ENCODE results near the gene SHISA6. TPM values are rescaled to one million over a fixed set of nuclear protein-coding genes. Genes with fewer than 3 reads are reported as not detected.

The SHISA6 gene
- polyA plus RNA-seq, 1 donor (not counting 4 experiments of a cell fraction or from before 2014, with no cell fraction given): 2.2 TPM

GRCh38 chr17:11580677-11581076 is 339.7 kb downstream of the SHISA6 start:
- no peaks in the 10 kb centered on the region for H3K36me3 ChIP-seq (ENCODE audit: control insufficient read depth in 2 of 2, extremely low read depth in 1 of 2, insufficient read depth in 2 of 2, low read length in 2 of 2)
- H2AFZ ChIP-seq (ENCODE audit: control insufficient read depth, low read length): no peak overlapping the region
- H4K20me1 ChIP-seq (ENCODE audit: control insufficient read depth, extremely low read depth, insufficient read depth, low read length): no peaks in the 10 kb centered on the region
- no peak overlapping the region for H3K9ac ChIP-seq (ENCODE audit: control insufficient read depth, extremely low read depth, insufficient read depth, low read length)
- TF ChIP-seq, protein P1, sequence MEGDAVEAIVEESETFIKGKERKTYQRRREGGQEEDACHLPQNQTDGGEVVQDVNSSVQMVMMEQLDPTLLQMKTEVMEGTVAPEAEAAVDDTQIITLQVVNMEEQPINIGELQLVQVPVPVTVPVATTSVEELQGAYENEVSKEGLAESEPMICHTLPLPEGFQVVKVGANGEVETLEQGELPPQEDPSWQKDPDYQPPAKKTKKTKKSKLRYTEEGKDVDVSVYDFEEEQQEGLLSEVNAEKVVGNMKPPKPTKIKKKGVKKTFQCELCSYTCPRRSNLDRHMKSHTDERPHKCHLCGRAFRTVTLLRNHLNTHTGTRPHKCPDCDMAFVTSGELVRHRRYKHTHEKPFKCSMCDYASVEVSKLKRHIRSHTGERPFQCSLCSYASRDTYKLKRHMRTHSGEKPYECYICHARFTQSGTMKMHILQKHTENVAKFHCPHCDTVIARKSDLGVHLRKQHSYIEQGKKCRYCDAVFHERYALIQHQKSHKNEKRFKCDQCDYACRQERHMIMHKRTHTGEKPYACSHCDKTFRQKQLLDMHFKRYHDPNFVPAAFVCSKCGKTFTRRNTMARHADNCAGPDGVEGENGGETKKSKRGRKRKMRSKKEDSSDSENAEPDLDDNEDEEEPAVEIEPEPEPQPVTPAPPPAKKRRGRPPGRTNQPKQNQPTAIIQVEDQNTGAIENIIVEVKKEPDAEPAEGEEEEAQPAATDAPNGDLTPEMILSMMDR (optimal IDR thresholded peaks at IDR 0.05 in 1 of 3, IDR thresholded peaks at IDR 0.05 in 1 of 3, conservative IDR thresholded peaks at IDR 0.05 in 1 of 3; ENCODE audit: extremely low read depth in 1 of 3, insufficient read depth in 2 of 3, low read length in 3 of 3): no peak
- TF ChIP-seq EZH2 (IDR thresholded peaks at IDR 0.05; ENCODE audit: low read length): no peak
- no peaks in the 10 kb centered on the region for H3K27me3 ChIP-seq (ENCODE audit: control insufficient read depth, extremely low read depth, insufficient read depth, low read length)
- H3K9me1 ChIP-seq (ENCODE audit: control insufficient read depth, extremely low read depth, insufficient read depth, low read length): no peaks in the 10 kb centered on the region
- no peak overlapping the region for H3K4me2 ChIP-seq (ENCODE audit: control insufficient read depth, extremely low read depth, insufficient read depth, low read depth, low read length)
- H3K27ac ChIP-seq (ENCODE audit: control insufficient read depth, insufficient read depth, low read length): no peak overlapping the region
- no peak overlapping the region for H3K4me3 ChIP-seq (ENCODE audit: control insufficient read depth in 2 of 3, extremely low read depth in 1 of 3, insufficient read depth in 2 of 3, low read depth in 1 of 3, low read length in 3 of 3)
- H3K9me3 ChIP-seq (ENCODE audit: control insufficient read depth, low read depth, low read length): no peaks in the 10 kb centered on the region
- H3K4me1 ChIP-seq (ENCODE audit: control insufficient read depth, extremely low read depth, insufficient read depth, low read length): no peaks in the 10 kb centered on the region
- DNase-seq (ENCODE audit: low read depth, low spot score) (no peak), FAIRE-seq (no peak)
- dilution Hi-C loops (cut with MboI; ENCODE audit: extremely low pct_ligation_motif_present, low sequenced_read_pairs): no loop called here
- H3K79me2 ChIP-seq (ENCODE audit: control insufficient read depth, insufficient read depth, low read length): no peaks in the 10 kb centered on the region

- dilution Hi-C loops (cut with MboI; ENCODE audit: extremely low pct_ligation_motif_present, low sequenced_read_pairs): no loop called here
- H3K79me2 ChIP-seq (ENCODE audit: control insufficient read depth, insufficient read depth, low read length): no peaks in the 10 kb centered on the region
These were observed 341.2 kb downstream of the SHISA6 start for GRCh38 chr17:11582217-11582616.

More at GRCh38 chr17:11582217-11582616, 341.2 kb downstream of the SHISA6 start:
- no peaks in the 10 kb centered on the region for H3K9me3 ChIP-seq (ENCODE audit: control insufficient read depth, low read depth, low read length)
- H4K20me1 ChIP-seq (ENCODE audit: control insufficient read depth, extremely low read depth, insufficient read depth, low read length): no peaks in the 10 kb centered on the region
- TF ChIP-seq EZH2 (IDR thresholded peaks at IDR 0.05; ENCODE audit: low read length): no peak
- TF ChIP-seq, protein P1 (optimal IDR thresholded peaks at IDR 0.05 in 1 of 3, IDR thresholded peaks at IDR 0.05 in 1 of 3, conservative IDR thresholded peaks at IDR 0.05 in 1 of 3; ENCODE audit: extremely low read depth in 1 of 3, insufficient read depth in 2 of 3, low read length in 3 of 3): no peak
- H3K27ac ChIP-seq (ENCODE audit: control insufficient read depth, insufficient read depth, low read length): no peak overlapping the region
- no peak overlapping the region for H2AFZ ChIP-seq (ENCODE audit: control insufficient read depth, low read length)
- H3K4me3 ChIP-seq (ENCODE audit: control insufficient read depth in 2 of 3, extremely low read depth in 1 of 3, insufficient read depth in 2 of 3, low read depth in 1 of 3, low read length in 3 of 3): no peak overlapping the region
- H3K9me1 ChIP-seq (ENCODE audit: control insufficient read depth, extremely low read depth, insufficient read depth, low read length): no peaks in the 10 kb centered on the region
- no peak overlapping the region for H3K4me2 ChIP-seq (ENCODE audit: control insufficient read depth, extremely low read depth, insufficient read depth, low read depth, low read length)
- no peak for FAIRE-seq
- no peaks in the 10 kb centered on the region for H3K36me3 ChIP-seq (ENCODE audit: control insufficient read depth in 2 of 2, extremely low read depth in 1 of 2, insufficient read depth in 2 of 2, low read length in 2 of 2)
- H3K9ac ChIP-seq (ENCODE audit: control insufficient read depth, extremely low read depth, insufficient read depth, low read length): no peak overlapping the region
- no peaks in the 10 kb centered on the region for H3K4me1 ChIP-seq (ENCODE audit: control insufficient read depth, extremely low read depth, insufficient read depth, low read length)
- H3K27me3 ChIP-seq (ENCODE audit: control insufficient read depth, extremely low read depth, insufficient read depth, low read length): no peaks in the 10 kb centered on the region
- no peak for DNase-seq (ENCODE audit: low read depth, low spot score)
